K562 (cell line): ENCODE measurements around the gene PIGL. TPM values are rescaled to one million over a fixed set of nuclear protein-coding genes. Genes with fewer than 3 reads are reported as not detected.
A peak's percentile ranks its signal among the peaks of the same experiment; 100 is the strongest.

ENCODE experiments used
- ATAC-seq: fragments of 200-7000 bp; cut with Tn5 transposase; 3 replicates; pipeline ENCODE4 v1.9.1; 2020; ENCODE audit warnings: moderate library complexity
- BruUV-seq: library from RNA; stranded (reverse); fragments of 400-500 nt; replicated peaks from 2 replicates; lab custom pipeline; 2021; lab: Mats Ljungman, UMichigan
- CTCF ChIA-PET: fragments of 300-600 bp; formaldehyde crosslinking; extraction: SDS; loops from one replicate; lab custom pipeline; 2021; ENCODE audit warnings: low intra/inter-chr PET ratio; lab: Yijun Ruan, JAX
- POLR2A ChIA-PET: fragments of 300-600, 350-650 bp; sonication (Branson Sonifier 250); formaldehyde crosslinking; extraction: SDS; loops from one replicate; lab custom pipeline; 2021; ENCODE audit warnings: antibody characterized with exemption, inconsistent platforms; lab: Yijun Ruan, JAX
- DNase-seq, 4 experiments: peaks; one replicate each; pipeline versions ENCODE4 v3.0.0 to v3.0.0-alpha.2; 2011 to 2018; ENCODE audit warnings: low spot score in 3 of 4, mixed read lengths in 3 of 4; ENCODE audit errors: extremely low read depth in 1 of 4
- FAIRE-seq: peaks from 2 replicates; lab custom pipeline; 2011; peaks lifted over from hg19 to GRCh38; lab: Jason Lieb, UNC
- H2AFZ ChIP-seq: 2 replicates; pipeline ENCODE4 v1.6.0; 2011; ENCODE audit warnings: low read depth, low read length, control low read depth, inconsistent platforms
- H3K27ac ChIP-seq: fragments of 200-600 bp; 3 replicates; pipeline ENCODE4 v1.8.0; 2011; ENCODE audit warnings: low read depth, mild to moderate bottlenecking, control low read depth, inconsistent platforms, low read length, moderate library complexity, mixed read lengths; ENCODE audit errors: extremely low read depth
- H3K27me3 ChIP-seq, 2 experiments: fragments of 300-600 bp in 1 of 2; 2 replicates in 1 of 2; 3 replicates in 1 of 2; pipeline versions ENCODE4 v1.6.0 to v1.8.0; 2011; ENCODE audit warnings: inconsistent platforms in 2 of 2, low read length in 2 of 2, mild to moderate bottlenecking in 1 of 2, mixed read lengths in 1 of 2, moderate library complexity in 1 of 2; ENCODE audit not compliant: control insufficient read depth in 2 of 2, insufficient read depth in 2 of 2
- H3K36me3 ChIP-seq: fragments of 300-600 bp; 3 replicates; pipeline ENCODE4 v1.8.0; 2011; ENCODE audit warnings: mild to moderate bottlenecking, low read length, inconsistent platforms; ENCODE audit not compliant: control insufficient read depth, insufficient read depth
- H3K4me1 ChIP-seq, 2 experiments: fragments of 200-600 bp in 1 of 2; replicated peaks in 1 of 2; 2 replicates in 1 of 2; 3 replicates in 1 of 2; pipeline versions ENCODE4 v1.5.1 to v1.8.0; 2011; ENCODE audit warnings: inconsistent platforms in 2 of 2, low read length in 2 of 2, mild to moderate bottlenecking in 1 of 2, mixed read lengths in 1 of 2, moderate library complexity in 1 of 2; ENCODE audit not compliant: control insufficient read depth in 2 of 2, insufficient read depth in 2 of 2
- H3K4me2 ChIP-seq: 2 replicates; pipeline ENCODE4 v1.6.1; 2011; ENCODE audit warnings: low read length, control low read depth, inconsistent platforms, mixed read lengths; ENCODE audit not compliant: insufficient read depth
- H3K4me3 ChIP-seq: fragments of 200-600 bp; sonication (generic), shearing (Covaris generic); 2 replicates; pipeline ENCODE4 v1.5.1; 2016; ENCODE audit warnings: control low read depth, inconsistent platforms
- H3K79me2 ChIP-seq: fragments of 200-600 bp; 3 replicates; pipeline ENCODE4 v1.8.0; 2011; ENCODE audit warnings: low read length, inconsistent platforms; ENCODE audit not compliant: control insufficient read depth, insufficient read depth
- H3K9ac ChIP-seq, 2 experiments: 2 replicates each; pipeline versions ENCODE4 v1.6.0 to v1.6.1; 2011; ENCODE audit warnings: low read depth in 2 of 2, low read length in 2 of 2, control low read depth in 1 of 2, inconsistent platforms in 1 of 2, mild to moderate bottlenecking in 1 of 2, mixed read lengths in 1 of 2; ENCODE audit not compliant: insufficient read depth in 1 of 2
- H3K9me1 ChIP-seq: one replicate; pipeline ENCODE4 v1.6.0; 2011; ENCODE audit warnings: inconsistent platforms, mild to moderate bottlenecking, low read length, moderate library complexity; ENCODE audit not compliant: control insufficient read depth, insufficient read depth
- H3K9me3 ChIP-seq: replicated peaks from 2 replicates; pipeline ENCODE4 v1.5.1; 2011; ENCODE audit warnings: low read depth, low read length, inconsistent platforms; ENCODE audit not compliant: control insufficient read depth, insufficient read depth
- H4K20me1 ChIP-seq: replicated peaks from 2 replicates; pipeline ENCODE4 v1.6.1; 2011; ENCODE audit warnings: low read length, inconsistent platforms, mixed read lengths; ENCODE audit not compliant: control insufficient read depth, insufficient read depth
- ARID1B ChIP-seq: fragments of 450-650 bp; IDR thresholded peaks from 2 replicates; pipeline ENCODE4 v1.6.1; 2016; ENCODE audit warnings: antibody characterized with exemption, mild to moderate bottlenecking, inconsistent platforms
- CCNT2 ChIP-seq: IDR thresholded peaks from 2 replicates; pipeline ENCODE4 v1.6.1; 2011; ENCODE audit warnings: borderline replicate concordance, low read depth, mild to moderate bottlenecking, moderate library complexity, mixed read lengths, low read length; ENCODE audit not compliant: insufficient read length; ENCODE audit errors: extremely low read depth
- CEBPB ChIP-seq: fragments of 450-650 bp; IDR thresholded peaks from 2 replicates; pipeline ENCODE4 v1.6.1; 2016; ENCODE audit warnings: missing genetic modification characterization, missing compliant biosample characterization
- EGR1 ChIP-seq: fragments of 450-650 bp; conservative IDR thresholded peaks from 2 replicates; pipeline ENCODE4 v1.6.1; 2017; ENCODE audit warnings: mild to moderate bottlenecking
- PML ChIP-seq: IDR thresholded peaks from 2 replicates; pipeline ENCODE4 v1.6.1; 2012; ENCODE audit warnings: low read length, inconsistent platforms
- RBM17 ChIP-seq: fragments of 200-400 bp; formaldehyde crosslinking; IDR thresholded peaks from 2 replicates; pipeline ENCODE4 v1.6.1; 2017; ENCODE audit warnings: low read depth, mild to moderate bottlenecking, low read length, borderline replicate concordance
- RBM39 ChIP-seq: fragments of 200-400 bp; formaldehyde crosslinking; optimal IDR thresholded peaks from 2 replicates; pipeline ENCODE3; 2018; ENCODE audit warnings: low read depth, low read length
- SMARCA4 ChIP-seq: fragments of 450-650 bp; IDR thresholded peaks from 2 replicates; pipeline ENCODE4 v1.6.1; 2016
- TAF7 ChIP-seq: fragments of 450-650 bp; IDR thresholded peaks from 2 replicates; pipeline ENCODE4 v1.6.1; 2016; ENCODE audit warnings: missing genetic modification characterization, missing compliant biosample characterization
- TEAD1 ChIP-seq, 2 experiments: fragments of 450-650 bp in 1 of 2; sonication (generic) in 1 of 2; formaldehyde crosslinking; IDR thresholded peaks; 2 replicates each; pipeline versions ENCODE4 v1.4.0 to v1.8.0; 2020 to 2022; ENCODE audit warnings: mild to moderate bottlenecking in 2 of 2, missing genetic modification reagents in 1 of 2
- TEAD4 ChIP-seq, 2 experiments: sonication (generic) in 1 of 2; formaldehyde crosslinking in 1 of 2; IDR thresholded peaks; 2 replicates each; pipeline versions ENCODE4 v1.6.1 to v1.8.0; 2012 to 2022; ENCODE audit warnings: borderline replicate concordance in 1 of 2, inconsistent platforms in 1 of 2, low read length in 1 of 2, mild to moderate bottlenecking in 1 of 2, missing genetic modification reagents in 1 of 2
- ZNF197 ChIP-seq: fragments of 200-800 bp; sonication (Bioruptor generic); IDR thresholded peaks from 2 replicates; pipeline ENCODE4 v1.6.1; 2016; ENCODE audit warnings: low read depth, missing genetic modification characterization, missing compliant biosample characterization
- ZNF766 ChIP-seq: fragments of 200-800 bp; sonication (Bioruptor generic); conservative IDR thresholded peaks from 2 replicates; pipeline ENCODE4 v1.6.1; 2016; ENCODE audit warnings: missing genetic modification characterization, missing compliant biosample characterization
- WGBS: fragments of 100-300 bp; shearing (Covaris generic); methylation state at CpG from one replicate; pipeline ENCODE4 v1.1.6; 2016; ENCODE audit warnings: low coverage, mixed read lengths; ENCODE audit not compliant: insufficient coverage; ENCODE audit errors: missing lambda C conversion rate; 5-methylcytosine and 5-hydroxymethylcytosine counted together
- in situ Hi-C: fragments of 300-500 bp; cut with MboI; formaldehyde crosslinking; loops from 4 replicates; pipeline ENCODE4 v1.15.0; 2018; ENCODE audit warnings: inconsistent platforms, mixed read lengths
- intact Hi-C: fragments of 100-400 bp; cut with micrococcal nuclease; formaldehyde crosslinking; loops from 2 replicates; pipeline ENCODE4 v1.14.2; 2022
- polyA plus RNA-seq, 8 experiments: library from polyadenylated mRNA; depleted of rRNA in 4 of 8; stranded (reverse) in 5 of 8; unstranded in 3 of 8; fragments of >200 nt; fragmentation: Nextera tagmentation in 2 of 8; fragmentation: Illumina TruSeq in 1 of 8; extraction: Ambion mirVana in 2 of 8; extraction: Trizol in 1 of 8; gene quantifications; 2 replicates each; pipeline versions ENCODE4 v1.2.1 to v1.2.3, GENCODE V29; 2011 to 2014; ENCODE audit warnings: inconsistent platforms in 1 of 8, missing spikeins in 1 of 8
- total RNA-seq, 7 experiments: library from RNA; depleted of rRNA in 6 of 7; stranded (reverse); fragments of >200 nt in 6 of 7; fragmentation: Illumina TruSeq in 2 of 7; extraction: Trizol in 2 of 7; gene quantifications; 2 replicates each; pipeline versions ENCODE4 v1.2.1 to v1.2.3, GENCODE V29; 2011 to 2021; ENCODE audit warnings: low replicate concordance in 1 of 7
- TF ChIP-seq, protein P1 (sequence below): sonication (generic); IDR thresholded peaks from 2 replicates; pipeline ENCODE4 v1.6.1; 2016
- TF ChIP-seq, protein P2 (sequence below), 2 experiments: fragments of 200-800 bp in 1 of 2; sonication (Bioruptor generic) in 1 of 2; sonication (generic) in 1 of 2; formaldehyde crosslinking in 1 of 2; IDR thresholded peaks in 1 of 2; conservative IDR thresholded peaks in 1 of 2; 2 replicates each; pipeline versions ENCODE4 v1.5.0 to v1.6.1; 2016 to 2020; ENCODE audit warnings: missing compliant biosample characterization in 1 of 2, missing genetic modification characterization in 1 of 2, missing genetic modification reagents in 1 of 2
- TF ChIP-seq, protein P3 (sequence below): sonication (generic); formaldehyde crosslinking; IDR thresholded peaks from 2 replicates; pipeline ENCODE4 v1.8.0; 2022; ENCODE audit warnings: mild to moderate bottlenecking, missing genetic modification reagents

The PIGL gene
- total and polyA plus RNA-seq, 9 of the 15 experiments (the other 6 are each of a cell fraction or from before 2014, with no cell fraction given), result 19.9 to 55.3 (median 29.6) TPM

DNA sequence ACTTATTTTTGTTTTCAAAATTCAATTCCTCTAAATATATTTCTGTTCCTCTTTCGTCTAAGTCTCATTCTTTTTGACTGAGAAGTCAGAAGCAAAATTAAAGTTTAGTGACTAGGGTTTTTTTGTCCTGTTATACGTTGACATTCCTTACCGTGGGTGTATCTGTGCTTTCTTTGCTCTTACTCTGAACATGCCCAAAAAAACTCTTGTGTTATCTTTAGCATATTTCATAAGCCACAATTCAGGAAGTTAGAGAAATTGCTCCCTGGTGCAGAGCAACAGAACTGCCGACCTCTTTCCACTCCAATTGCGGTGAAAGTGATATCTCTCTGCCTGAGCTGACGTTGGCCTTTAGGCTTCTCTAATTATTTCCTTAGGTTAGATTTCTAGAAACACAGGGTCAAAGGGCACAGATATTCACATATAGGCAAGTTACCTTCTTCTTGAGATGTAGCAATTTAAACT lies 70.6 kb downstream of the PIGL start:
- DNase-seq, result peak in 2 of 4 experiments; percentile 36 to 68
- Histone ChIP-seq H2AFZ (peak overlapping the region; percentile 64; the same call in 1 of the 2 replicates), H3K27me3 (no peaks in the 10 kb centered on the region), H3K4me1 (peaks cover 9 to 48% of the 10 kb centered on the region in 2 experiments), H4K20me1 (no peaks in the 10 kb centered on the region), H3K4me2 (peak overlapping the region; percentile 81), H3K9ac (peak overlapping the region in 1 of 2 experiments; percentile 94; a peak in 2 of 4 replicates), H3K9me3 (no peaks in the 10 kb centered on the region), H3K36me3 (peaks cover 3% of the 10 kb centered on the region; the same call in 1 of the 3 replicates), H3K27ac (peak overlapping the region; percentile 98), H3K79me2 (no peaks in the 10 kb centered on the region; the same call in 2 of the 3 replicates), H3K4me3 (no peak overlapping the region), H3K9me1 (no peaks in the 10 kb centered on the region)
- ATAC-seq, result peak; percentile 24
- ChIA-PET POLR2A (interaction anchor here (0.6 to 1.1 kb wide), 3 partner anchors 16 to 248 kb away, joined by 3 to 4 read pairs (median 4); no protein-coding TSS in a partner anchor), CTCF (no interaction called here)
- intact Hi-C loops (loop anchor here (2.0 to 10.0 kb wide), 4 partner anchors 65 to 237 kb away; partner anchors contain the start of genes CENPV, NCOR1, PIGL and UBB), in situ Hi-C loops (no loop called here)
- no TSS peak for BruUV-seq
- WGBS, result 0% methylated on average over 6 of the region's 6 CpGs
- FAIRE-seq, result peak; percentile 84
- TF ChIP-seq, protein P1, sequence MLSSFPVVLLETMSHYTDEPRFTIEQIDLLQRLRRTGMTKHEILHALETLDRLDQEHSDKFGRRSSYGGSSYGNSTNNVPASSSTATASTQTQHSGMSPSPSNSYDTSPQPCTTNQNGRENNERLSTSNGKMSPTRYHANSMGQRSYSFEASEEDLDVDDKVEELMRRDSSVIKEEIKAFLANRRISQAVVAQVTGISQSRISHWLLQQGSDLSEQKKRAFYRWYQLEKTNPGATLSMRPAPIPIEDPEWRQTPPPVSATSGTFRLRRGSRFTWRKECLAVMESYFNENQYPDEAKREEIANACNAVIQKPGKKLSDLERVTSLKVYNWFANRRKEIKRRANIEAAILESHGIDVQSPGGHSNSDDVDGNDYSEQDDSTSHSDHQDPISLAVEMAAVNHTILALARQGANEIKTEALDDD, result peak; percentile 42; the same call in 1 of the 2 replicates
- 0 out of 2 replicates have a peak, but pooled peaks have one; percentile 18 for TF ChIP-seq ARID1B
- TF ChIP-seq PML, result no peak
- peak; percentile 63; the same call in 1 of the 2 replicates for TF ChIP-seq ZNF766 (CRISPR knock-in tag)
- peak; percentile 46 for TF ChIP-seq CCNT2
- 0 out of 4 replicates have a peak, but pooled peaks of 1 of the 2 experiments have one; percentile 8 for TF ChIP-seq TEAD1 (CRISPR knock-in tag; IDR thresholded peaks at IDR 0.05)
- TF ChIP-seq ZNF197 (CRISPR knock-in tag), result 0 out of 2 replicates have a peak, but pooled peaks have one; percentile 37
- peak; percentile 63; the same call in 1 of the 2 replicates for TF ChIP-seq TEAD4 (IDR thresholded peaks at IDR 0.05; ENCODE audit: low read length)
- no peak for TF ChIP-seq TEAD4 (CRISPR knock-in tag; IDR thresholded peaks at IDR 0.05; ENCODE audit: borderline replicate concordance)
- peak; percentile 25; the same call in 1 of the 2 replicates for TF ChIP-seq EGR1
- 0 out of 2 replicates have a peak, but pooled peaks have one; percentile 13 for TF ChIP-seq TAF7 (tag)
- no peak for TF ChIP-seq RBM39
- TF ChIP-seq, protein P2, sequence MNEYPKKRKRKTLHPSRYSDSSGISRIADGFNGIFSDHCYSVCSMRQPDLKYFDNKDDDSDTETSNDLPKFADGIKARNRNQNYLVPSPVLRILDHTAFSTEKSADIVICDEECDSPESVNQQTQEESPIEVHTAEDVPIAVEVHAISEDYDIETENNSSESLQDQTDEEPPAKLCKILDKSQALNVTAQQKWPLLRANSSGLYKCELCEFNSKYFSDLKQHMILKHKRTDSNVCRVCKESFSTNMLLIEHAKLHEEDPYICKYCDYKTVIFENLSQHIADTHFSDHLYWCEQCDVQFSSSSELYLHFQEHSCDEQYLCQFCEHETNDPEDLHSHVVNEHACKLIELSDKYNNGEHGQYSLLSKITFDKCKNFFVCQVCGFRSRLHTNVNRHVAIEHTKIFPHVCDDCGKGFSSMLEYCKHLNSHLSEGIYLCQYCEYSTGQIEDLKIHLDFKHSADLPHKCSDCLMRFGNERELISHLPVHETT (CRISPR knock-in tag; conservative IDR thresholded peaks at IDR 0.05 in 1 of 2, IDR thresholded peaks at IDR 0.05 in 1 of 2), result 0 out of 4 replicates have a peak, but pooled peaks of 1 of the 2 experiments have one; percentile 11
- TF ChIP-seq, protein P3, sequence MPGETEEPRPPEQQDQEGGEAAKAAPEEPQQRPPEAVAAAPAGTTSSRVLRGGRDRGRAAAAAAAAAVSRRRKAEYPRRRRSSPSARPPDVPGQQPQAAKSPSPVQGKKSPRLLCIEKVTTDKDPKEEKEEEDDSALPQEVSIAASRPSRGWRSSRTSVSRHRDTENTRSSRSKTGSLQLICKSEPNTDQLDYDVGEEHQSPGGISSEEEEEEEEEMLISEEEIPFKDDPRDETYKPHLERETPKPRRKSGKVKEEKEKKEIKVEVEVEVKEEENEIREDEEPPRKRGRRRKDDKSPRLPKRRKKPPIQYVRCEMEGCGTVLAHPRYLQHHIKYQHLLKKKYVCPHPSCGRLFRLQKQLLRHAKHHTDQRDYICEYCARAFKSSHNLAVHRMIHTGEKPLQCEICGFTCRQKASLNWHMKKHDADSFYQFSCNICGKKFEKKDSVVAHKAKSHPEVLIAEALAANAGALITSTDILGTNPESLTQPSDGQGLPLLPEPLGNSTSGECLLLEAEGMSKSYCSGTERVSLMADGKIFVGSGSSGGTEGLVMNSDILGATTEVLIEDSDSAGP, result no peak
- peak; percentile 18; the same call in 1 of the 2 replicates for TF ChIP-seq SMARCA4
- peak; percentile 45; the same call in 1 of the 2 replicates for TF ChIP-seq CEBPB (tag)
- no peak for TF ChIP-seq RBM17
